Upper lobe of left lung (tissue), 4 donors: Measurements from ENCODE around the gene DR1.

Experiments
- CTCF ChIP-seq, 6 experiments: fragments of 450-650 bp in 4 of 6; fragments of 200-600 bp in 2 of 6; sonication (generic) in 2 of 6; IDR thresholded peaks; one replicate each; pipeline ENCODE4 v1.5.1; 2016 to 2019; ENCODE audit warnings: antibody characterized with exemption in 6 of 6
- POLR2A ChIP-seq, 4 donors: fragments of 450-650 bp; IDR thresholded peaks; one replicate each; pipeline ENCODE4 v1.5.1; 2016 to 2017; ENCODE audit warnings: antibody characterized with exemption in 4 of 4, mild to moderate bottlenecking in 2 of 4
- POLR2AphosphoS5 ChIP-seq, 2 donors: sonication (generic); formaldehyde crosslinking; IDR thresholded peaks; one replicate each; pipeline ENCODE4 v1.5.1; 2017; ENCODE audit warnings: antibody characterized with exemption in 2 of 2

GRCh38 chr1:93330617-93331016 lies 15.1 kb upstream of the DR1 start:
- TF ChIP-seq POLR2A (IDR thresholded peaks at IDR 0.05) = no peak
- TF ChIP-seq CTCF (IDR thresholded peaks at IDR 0.05) = no peak
- no peak for TF ChIP-seq POLR2AphosphoS5 (IDR thresholded peaks at IDR 0.05)
